ENCODE data around the gene KLHL10. TPM values are rescaled to one million over a fixed set of nuclear protein-coding genes. Genes with fewer than 3 reads are reported as not detected.

KLHL10 gene
- total and polyA plus RNA-seq, 2 of the 13 experiments (the other 11 are each of a cell fraction or from before 2014, with no cell fraction given), result 0.04 to 0.08 TPM

DNA sequence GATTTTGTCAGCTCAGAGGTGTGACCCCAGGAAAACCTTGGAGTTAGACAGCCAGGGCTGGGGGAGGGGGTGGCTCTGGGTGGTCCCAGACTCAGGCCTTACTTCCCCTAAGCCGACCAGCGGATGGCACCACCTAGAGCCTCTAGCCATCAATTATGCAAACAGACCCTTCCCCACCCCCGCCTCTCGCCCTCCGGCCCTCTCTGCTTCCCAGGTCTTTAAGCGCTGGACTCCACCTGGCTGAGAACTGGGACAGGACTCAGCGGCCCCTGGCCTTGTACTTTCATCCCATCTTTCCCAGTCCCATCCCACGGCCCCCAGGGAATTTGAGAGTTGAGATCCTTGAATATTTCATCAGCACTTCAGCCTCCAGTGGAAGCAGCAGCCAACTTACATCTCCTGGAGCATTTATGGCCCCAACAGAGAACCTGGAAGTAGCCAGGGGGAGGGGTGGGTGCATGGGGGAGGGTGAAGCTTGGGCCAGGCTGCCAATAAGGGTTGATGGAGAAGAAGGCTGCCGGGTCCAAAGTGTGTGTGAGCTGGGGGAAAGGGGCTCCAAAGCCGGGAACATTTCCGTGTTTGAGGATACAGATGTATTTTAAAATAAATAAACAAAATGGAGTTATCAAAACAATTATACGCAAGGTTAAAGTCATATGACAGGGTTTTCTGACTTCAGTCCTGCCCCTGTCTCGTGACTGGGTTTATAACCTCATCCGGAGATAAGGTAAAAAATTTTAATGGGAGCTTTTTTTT lies 43.7 kb upstream of the KLHL10 start (continued):
- TF ChIP-seq ZNF367 (CRISPR knock-in tag; IDR thresholded peaks at IDR 0.05; ENCODE audit: borderline replicate concordance) (no peak), JUND (CRISPR knock-in tag; IDR thresholded peaks at IDR 0.05) (no peak), SAP130 (CRISPR knock-in tag; IDR thresholded peaks at IDR 0.05; ENCODE audit: low read depth) (no peak), MAZ (IDR thresholded peaks at IDR 0.05; ENCODE audit: borderline replicate concordance, low read depth, low read length) (0 out of 2 replicates have a peak, but pooled peaks have one; percentile 22), MAZ (CRISPR knock-in tag; IDR thresholded peaks at IDR 0.05; ENCODE audit: low read depth) (no peak), NR2F1 (CRISPR knock-in tag; IDR thresholded peaks at IDR 0.05) (no peak), MIER2 (CRISPR knock-in tag; IDR thresholded peaks at IDR 0.05) (no peak), ZNF205 (CRISPR knock-in tag; IDR thresholded peaks at IDR 0.05) (no peak), PHF8 (CRISPR knock-in tag; IDR thresholded peaks at IDR 0.05) (no peak), HNRNPL (IDR thresholded peaks at IDR 0.05; ENCODE audit: low read depth, low read length) (no peak), GABPB1 (CRISPR knock-in tag; IDR thresholded peaks at IDR 0.05) (no peak), SRY (CRISPR knock-in tag; IDR thresholded peaks at IDR 0.05) (no peak), POLR2AphosphoS5 (IDR thresholded peaks at IDR 0.05; ENCODE audit: low read depth, low read length) (no peak), HNF4G (IDR thresholded peaks at IDR 0.05; ENCODE audit: borderline replicate concordance, low read depth, low read length) (peak; percentile 77), HNF4G (CRISPR knock-in tag; IDR thresholded peaks at IDR 0.05; ENCODE audit: borderline replicate concordance, low read depth) (no peak), CC2D1A (CRISPR knock-in tag; IDR thresholded peaks at IDR 0.05) (no peak), ZNF207 (IDR thresholded peaks at IDR 0.05; ENCODE audit: borderline replicate concordance) (no peak), LCORL (IDR thresholded peaks at IDR 0.05) (no peak), LCORL (CRISPR knock-in tag; IDR thresholded peaks at IDR 0.05) (peak; percentile 83; the same call in 1 of the 2 replicates), ZNF253 (CRISPR knock-in tag; IDR thresholded peaks at IDR 0.05; ENCODE audit: borderline replicate concordance) (no peak), TEAD2 (CRISPR knock-in tag; IDR thresholded peaks at IDR 0.05) (no peak)
- TF ChIP-seq, protein P1, sequence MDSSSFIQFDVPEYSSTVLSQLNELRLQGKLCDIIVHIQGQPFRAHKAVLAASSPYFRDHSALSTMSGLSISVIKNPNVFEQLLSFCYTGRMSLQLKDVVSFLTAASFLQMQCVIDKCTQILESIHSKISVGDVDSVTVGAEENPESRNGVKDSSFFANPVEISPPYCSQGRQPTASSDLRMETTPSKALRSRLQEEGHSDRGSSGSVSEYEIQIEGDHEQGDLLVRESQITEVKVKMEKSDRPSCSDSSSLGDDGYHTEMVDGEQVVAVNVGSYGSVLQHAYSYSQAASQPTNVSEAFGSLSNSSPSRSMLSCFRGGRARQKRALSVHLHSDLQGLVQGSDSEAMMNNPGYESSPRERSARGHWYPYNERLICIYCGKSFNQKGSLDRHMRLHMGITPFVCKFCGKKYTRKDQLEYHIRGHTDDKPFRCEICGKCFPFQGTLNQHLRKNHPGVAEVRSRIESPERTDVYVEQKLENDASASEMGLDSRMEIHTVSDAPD (CRISPR knock-in tag; IDR thresholded peaks at IDR 0.05), result no peak
- TF ChIP-seq, protein P2, sequence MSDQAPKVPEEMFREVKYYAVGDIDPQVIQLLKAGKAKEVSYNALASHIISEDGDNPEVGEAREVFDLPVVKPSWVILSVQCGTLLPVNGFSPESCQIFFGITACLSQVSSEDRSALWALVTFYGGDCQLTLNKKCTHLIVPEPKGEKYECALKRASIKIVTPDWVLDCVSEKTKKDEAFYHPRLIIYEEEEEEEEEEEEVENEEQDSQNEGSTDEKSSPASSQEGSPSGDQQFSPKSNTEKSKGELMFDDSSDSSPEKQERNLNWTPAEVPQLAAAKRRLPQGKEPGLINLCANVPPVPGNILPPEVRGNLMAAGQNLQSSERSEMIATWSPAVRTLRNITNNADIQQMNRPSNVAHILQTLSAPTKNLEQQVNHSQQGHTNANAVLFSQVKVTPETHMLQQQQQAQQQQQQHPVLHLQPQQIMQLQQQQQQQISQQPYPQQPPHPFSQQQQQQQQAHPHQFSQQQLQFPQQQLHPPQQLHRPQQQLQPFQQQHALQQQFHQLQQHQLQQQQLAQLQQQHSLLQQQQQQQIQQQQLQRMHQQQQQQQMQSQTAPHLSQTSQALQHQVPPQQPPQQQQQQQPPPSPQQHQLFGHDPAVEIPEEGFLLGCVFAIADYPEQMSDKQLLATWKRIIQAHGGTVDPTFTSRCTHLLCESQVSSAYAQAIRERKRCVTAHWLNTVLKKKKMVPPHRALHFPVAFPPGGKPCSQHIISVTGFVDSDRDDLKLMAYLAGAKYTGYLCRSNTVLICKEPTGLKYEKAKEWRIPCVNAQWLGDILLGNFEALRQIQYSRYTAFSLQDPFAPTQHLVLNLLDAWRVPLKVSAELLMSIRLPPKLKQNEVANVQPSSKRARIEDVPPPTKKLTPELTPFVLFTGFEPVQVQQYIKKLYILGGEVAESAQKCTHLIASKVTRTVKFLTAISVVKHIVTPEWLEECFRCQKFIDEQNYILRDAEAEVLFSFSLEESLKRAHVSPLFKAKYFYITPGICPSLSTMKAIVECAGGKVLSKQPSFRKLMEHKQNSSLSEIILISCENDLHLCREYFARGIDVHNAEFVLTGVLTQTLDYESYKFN (CRISPR knock-in tag; conservative IDR thresholded peaks at IDR 0.05), result peak; percentile 79
- TF ChIP-seq, protein P3, sequence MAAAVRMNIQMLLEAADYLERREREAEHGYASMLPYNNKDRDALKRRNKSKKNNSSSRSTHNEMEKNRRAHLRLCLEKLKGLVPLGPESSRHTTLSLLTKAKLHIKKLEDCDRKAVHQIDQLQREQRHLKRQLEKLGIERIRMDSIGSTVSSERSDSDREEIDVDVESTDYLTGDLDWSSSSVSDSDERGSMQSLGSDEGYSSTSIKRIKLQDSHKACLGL (CRISPR knock-in tag; IDR thresholded peaks at IDR 0.05), result no peak
